Measurements from ENCODE around the gene OR13H1.

DNA sequence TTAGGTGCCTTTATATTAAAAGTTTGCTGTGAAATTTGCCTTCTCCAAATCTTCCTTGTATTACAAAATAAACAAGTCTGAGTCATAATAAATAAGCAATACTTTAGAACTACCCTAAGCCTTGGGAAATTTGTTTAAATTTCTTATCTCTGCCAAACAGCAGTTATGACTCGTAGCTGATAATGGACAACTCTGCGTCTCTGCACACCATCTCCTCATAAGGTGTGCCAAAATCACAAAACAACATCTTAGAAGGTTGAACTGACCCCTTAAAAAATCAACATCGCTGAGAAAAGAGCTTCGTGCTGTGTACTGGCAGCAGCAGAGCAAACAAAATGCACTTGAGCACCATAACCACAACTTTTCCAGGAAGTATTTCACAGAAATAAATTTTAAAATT, 22.0 kb downstream of the OR13H1 start:
- TF ChIP-seq JUND (IDR thresholded peaks at IDR 0.05) (no peak), TAF1 (conservative IDR thresholded peaks at IDR 0.05) (no peak), HNF4G (IDR thresholded peaks at IDR 0.05) (no peak), RXRA (IDR thresholded peaks at IDR 0.05) (no peak)
- TF ChIP-seq, protein P1, sequence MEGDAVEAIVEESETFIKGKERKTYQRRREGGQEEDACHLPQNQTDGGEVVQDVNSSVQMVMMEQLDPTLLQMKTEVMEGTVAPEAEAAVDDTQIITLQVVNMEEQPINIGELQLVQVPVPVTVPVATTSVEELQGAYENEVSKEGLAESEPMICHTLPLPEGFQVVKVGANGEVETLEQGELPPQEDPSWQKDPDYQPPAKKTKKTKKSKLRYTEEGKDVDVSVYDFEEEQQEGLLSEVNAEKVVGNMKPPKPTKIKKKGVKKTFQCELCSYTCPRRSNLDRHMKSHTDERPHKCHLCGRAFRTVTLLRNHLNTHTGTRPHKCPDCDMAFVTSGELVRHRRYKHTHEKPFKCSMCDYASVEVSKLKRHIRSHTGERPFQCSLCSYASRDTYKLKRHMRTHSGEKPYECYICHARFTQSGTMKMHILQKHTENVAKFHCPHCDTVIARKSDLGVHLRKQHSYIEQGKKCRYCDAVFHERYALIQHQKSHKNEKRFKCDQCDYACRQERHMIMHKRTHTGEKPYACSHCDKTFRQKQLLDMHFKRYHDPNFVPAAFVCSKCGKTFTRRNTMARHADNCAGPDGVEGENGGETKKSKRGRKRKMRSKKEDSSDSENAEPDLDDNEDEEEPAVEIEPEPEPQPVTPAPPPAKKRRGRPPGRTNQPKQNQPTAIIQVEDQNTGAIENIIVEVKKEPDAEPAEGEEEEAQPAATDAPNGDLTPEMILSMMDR (IDR thresholded peaks at IDR 0.05; ENCODE audit: low read depth, low read length, missing input control) = no peak
- TF ChIP-seq, protein P2, sequence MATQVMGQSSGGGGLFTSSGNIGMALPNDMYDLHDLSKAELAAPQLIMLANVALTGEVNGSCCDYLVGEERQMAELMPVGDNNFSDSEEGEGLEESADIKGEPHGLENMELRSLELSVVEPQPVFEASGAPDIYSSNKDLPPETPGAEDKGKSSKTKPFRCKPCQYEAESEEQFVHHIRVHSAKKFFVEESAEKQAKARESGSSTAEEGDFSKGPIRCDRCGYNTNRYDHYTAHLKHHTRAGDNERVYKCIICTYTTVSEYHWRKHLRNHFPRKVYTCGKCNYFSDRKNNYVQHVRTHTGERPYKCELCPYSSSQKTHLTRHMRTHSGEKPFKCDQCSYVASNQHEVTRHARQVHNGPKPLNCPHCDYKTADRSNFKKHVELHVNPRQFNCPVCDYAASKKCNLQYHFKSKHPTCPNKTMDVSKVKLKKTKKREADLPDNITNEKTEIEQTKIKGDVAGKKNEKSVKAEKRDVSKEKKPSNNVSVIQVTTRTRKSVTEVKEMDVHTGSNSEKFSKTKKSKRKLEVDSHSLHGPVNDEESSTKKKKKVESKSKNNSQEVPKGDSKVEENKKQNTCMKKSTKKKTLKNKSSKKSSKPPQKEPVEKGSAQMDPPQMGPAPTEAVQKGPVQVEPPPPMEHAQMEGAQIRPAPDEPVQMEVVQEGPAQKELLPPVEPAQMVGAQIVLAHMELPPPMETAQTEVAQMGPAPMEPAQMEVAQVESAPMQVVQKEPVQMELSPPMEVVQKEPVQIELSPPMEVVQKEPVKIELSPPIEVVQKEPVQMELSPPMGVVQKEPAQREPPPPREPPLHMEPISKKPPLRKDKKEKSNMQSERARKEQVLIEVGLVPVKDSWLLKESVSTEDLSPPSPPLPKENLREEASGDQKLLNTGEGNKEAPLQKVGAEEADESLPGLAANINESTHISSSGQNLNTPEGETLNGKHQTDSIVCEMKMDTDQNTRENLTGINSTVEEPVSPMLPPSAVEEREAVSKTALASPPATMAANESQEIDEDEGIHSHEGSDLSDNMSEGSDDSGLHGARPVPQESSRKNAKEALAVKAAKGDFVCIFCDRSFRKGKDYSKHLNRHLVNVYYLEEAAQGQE (IDR thresholded peaks at IDR 0.05) = no peak

Data from liver (tissue), 3 donors.